ENCODE data around the gene POMT1. TPM values are rescaled to one million over a fixed set of nuclear protein-coding genes. Genes with fewer than 3 reads are reported as not detected.

The POMT1 gene
- total RNA-seq, 2 donors from 2014 or later: 30.3 to 43.7 TPM

- Histone ChIP-seq H3K4me1 (ENCODE audit: control insufficient read depth in 1 of 2, low read depth in 2 of 2) (no peaks in the 10 kb centered on the region), H3K4me3 (no peak overlapping the region), H3K27me3 (replicated peaks; ENCODE audit: insufficient read depth) (no peaks in the 10 kb centered on the region), H3K36me3 (peaks cover 93% of the 10 kb centered on the region), H3K27ac (no peak overlapping the region), H3K9me3 (no peaks in the 10 kb centered on the region)
- no peak for ATAC-seq (ENCODE audit: insufficient number of reproducible peaks, low FRiP score, low read depth)
- no peak for TF ChIP-seq CTCF (IDR thresholded peaks at IDR 0.05)
- DNase-seq (ENCODE audit: low spot score): no peak
Measured at GRCh38 chr9:131490514-131490913, 12.2 kb upstream of the POMT1 start.

GRCh38 chr9:131491001-131491710, 11.6 kb upstream of the POMT1 start:
- ATAC-seq (ENCODE audit: insufficient number of reproducible peaks, low FRiP score, low read depth): no peak
- no peak for TF ChIP-seq CTCF (IDR thresholded peaks at IDR 0.05)
- no peak for DNase-seq (ENCODE audit: low spot score)
- no peaks in the 10 kb centered on the region for H3K27me3 ChIP-seq (replicated peaks; ENCODE audit: insufficient read depth)
- no peaks in the 10 kb centered on the region for H3K4me1 ChIP-seq (ENCODE audit: control insufficient read depth in 1 of 2, low read depth in 2 of 2)
- no peak overlapping the region for H3K4me3 ChIP-seq
- H3K9me3 ChIP-seq: no peaks in the 10 kb centered on the region
- peaks cover 93% of the 10 kb centered on the region for H3K36me3 ChIP-seq
- H3K27ac ChIP-seq: no peak overlapping the region

GRCh38 chr9:131492070-131492469, 10.6 kb upstream of the POMT1 start:
- no peak for TF ChIP-seq CTCF (IDR thresholded peaks at IDR 0.05)
- H3K27me3 ChIP-seq (replicated peaks; ENCODE audit: insufficient read depth): no peaks in the 10 kb centered on the region
- DNase-seq (ENCODE audit: low spot score) (no peak), ATAC-seq (ENCODE audit: insufficient number of reproducible peaks, low FRiP score, low read depth) (no peak)
- H3K9me3 ChIP-seq: no peaks in the 10 kb centered on the region
- no peak overlapping the region for H3K4me3 ChIP-seq
- H3K36me3 ChIP-seq: peaks cover 94% of the 10 kb centered on the region
- no peaks in the 10 kb centered on the region for H3K4me1 ChIP-seq (ENCODE audit: control insufficient read depth in 1 of 2, low read depth in 2 of 2)
- no peak overlapping the region for H3K27ac ChIP-seq

GRCh38 chr9:131494296-131494870, 8.3 kb upstream of the POMT1 start:
- DNase-seq (ENCODE audit: low spot score) (no peak), ATAC-seq (ENCODE audit: insufficient number of reproducible peaks, low FRiP score, low read depth) (no peak)
- no peaks in the 10 kb centered on the region for H3K27me3 ChIP-seq (replicated peaks; ENCODE audit: insufficient read depth)
- H3K4me3 ChIP-seq: no peak overlapping the region
- H3K27ac ChIP-seq: no peak overlapping the region
- H3K4me1 ChIP-seq (ENCODE audit: control insufficient read depth in 1 of 2, low read depth in 2 of 2): no peaks in the 10 kb centered on the region
- no peaks in the 10 kb centered on the region for H3K9me3 ChIP-seq
- H3K36me3 ChIP-seq: peaks cover 90% of the 10 kb centered on the region
- no peak for TF ChIP-seq CTCF (IDR thresholded peaks at IDR 0.05)

- Histone ChIP-seq H3K27ac (no peak overlapping the region), H3K4me1 (ENCODE audit: control insufficient read depth in 1 of 2, low read depth in 2 of 2) (no peaks in the 10 kb centered on the region), H3K4me3 (no peak overlapping the region), H3K36me3 (peaks cover 76% of the 10 kb centered on the region), H3K27me3 (replicated peaks; ENCODE audit: insufficient read depth) (no peaks in the 10 kb centered on the region), H3K9me3 (no peaks in the 10 kb centered on the region)
- no peak for TF ChIP-seq CTCF (IDR thresholded peaks at IDR 0.05)
- ATAC-seq (ENCODE audit: insufficient number of reproducible peaks, low FRiP score, low read depth) (no peak), DNase-seq (ENCODE audit: low spot score) (no peak)
Measured at GRCh38 chr9:131495785-131496184, 6.9 kb upstream of the POMT1 start.

Data from thoracic aorta (tissue), 2 donors.